C4-2B (cell line): ENCODE results near the gene TAB3.
A peak's percentile ranks its signal among the peaks of the same experiment; 100 is the strongest.

Experiments used
- H3K27ac ChIP-seq: fragments of 450-650 bp; 2 replicates; pipeline ENCODE4 v1.5.1; 2017
- ZFX ChIP-seq: fragments of 450-650 bp; IDR thresholded peaks from 2 replicates; pipeline ENCODE4 v1.6.1; 2017
- TF ChIP-seq, protein P1 (sequence below): fragments of 450-650 bp; conservative IDR thresholded peaks from 2 replicates; pipeline ENCODE4 v1.5.1; 2017; ENCODE audit warnings: mild to moderate bottlenecking

TAB3 gene

DNA sequence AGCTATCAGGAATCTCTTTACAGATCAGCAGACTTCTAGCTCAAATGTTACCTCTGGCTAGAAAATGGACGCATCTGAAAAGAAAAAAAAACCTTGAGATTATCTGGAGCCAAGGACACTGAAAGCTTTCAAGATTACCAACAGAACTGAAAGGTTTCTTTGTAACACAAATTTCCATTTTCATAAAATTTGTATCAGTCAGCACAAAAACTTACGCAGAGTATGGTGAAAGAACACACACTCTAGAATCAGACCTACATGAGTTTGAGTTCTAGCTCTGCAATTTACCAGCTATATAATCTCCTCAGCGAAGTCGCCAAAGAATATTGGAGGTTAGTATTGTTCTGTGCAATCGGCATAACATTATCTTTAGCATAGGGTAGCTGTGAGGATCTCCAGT is 1.8 kb downstream of the TAB3 start:
- H3K27ac ChIP-seq: no peak overlapping the region
- TF ChIP-seq, protein P1, sequence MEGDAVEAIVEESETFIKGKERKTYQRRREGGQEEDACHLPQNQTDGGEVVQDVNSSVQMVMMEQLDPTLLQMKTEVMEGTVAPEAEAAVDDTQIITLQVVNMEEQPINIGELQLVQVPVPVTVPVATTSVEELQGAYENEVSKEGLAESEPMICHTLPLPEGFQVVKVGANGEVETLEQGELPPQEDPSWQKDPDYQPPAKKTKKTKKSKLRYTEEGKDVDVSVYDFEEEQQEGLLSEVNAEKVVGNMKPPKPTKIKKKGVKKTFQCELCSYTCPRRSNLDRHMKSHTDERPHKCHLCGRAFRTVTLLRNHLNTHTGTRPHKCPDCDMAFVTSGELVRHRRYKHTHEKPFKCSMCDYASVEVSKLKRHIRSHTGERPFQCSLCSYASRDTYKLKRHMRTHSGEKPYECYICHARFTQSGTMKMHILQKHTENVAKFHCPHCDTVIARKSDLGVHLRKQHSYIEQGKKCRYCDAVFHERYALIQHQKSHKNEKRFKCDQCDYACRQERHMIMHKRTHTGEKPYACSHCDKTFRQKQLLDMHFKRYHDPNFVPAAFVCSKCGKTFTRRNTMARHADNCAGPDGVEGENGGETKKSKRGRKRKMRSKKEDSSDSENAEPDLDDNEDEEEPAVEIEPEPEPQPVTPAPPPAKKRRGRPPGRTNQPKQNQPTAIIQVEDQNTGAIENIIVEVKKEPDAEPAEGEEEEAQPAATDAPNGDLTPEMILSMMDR: no peak

GRCh38 chrX:30885136-30885535 is 3.9 kb downstream of the TAB3 start:
- TF ChIP-seq, protein P1: no peak
- TF ChIP-seq ZFX: no peak
- H3K27ac ChIP-seq: peak overlapping the region; percentile 41; the same call in 1 of the 2 replicates

DNA sequence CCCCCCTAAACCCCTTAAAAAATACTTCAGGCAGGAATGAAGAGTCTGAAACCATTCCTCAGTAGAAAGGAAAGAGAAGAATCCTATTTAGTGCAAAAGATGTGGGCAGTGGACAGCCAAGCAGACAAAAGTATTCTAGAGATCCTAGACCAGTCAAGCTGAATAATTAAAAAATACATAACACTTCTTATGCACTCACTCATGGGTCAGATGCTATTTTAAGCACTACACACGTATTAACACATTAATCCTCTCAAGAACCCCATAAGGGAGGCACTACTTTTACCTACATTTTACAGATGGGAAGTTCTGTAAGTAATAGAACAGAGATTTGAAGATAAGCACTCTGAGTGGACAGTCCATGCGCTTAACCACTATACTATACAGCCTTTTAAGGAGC is 5.9 kb downstream of the TAB3 start:
- TF ChIP-seq, protein P1: no peak
- TF ChIP-seq ZFX: no peak
- no peak overlapping the region for H3K27ac ChIP-seq

- TF ChIP-seq ZFX: no peak
- TF ChIP-seq, protein P1: no peak
- no peak overlapping the region for H3K27ac ChIP-seq
Observed at GRCh38 chrX:30881797-30882196, 7.3 kb downstream of the TAB3 start.

- no peak overlapping the region for H3K27ac ChIP-seq
- TF ChIP-seq, protein P1: no peak
- no peak for TF ChIP-seq ZFX
Observed at GRCh38 chrX:30881390-30881789, 7.7 kb downstream of the TAB3 start.

DNA sequence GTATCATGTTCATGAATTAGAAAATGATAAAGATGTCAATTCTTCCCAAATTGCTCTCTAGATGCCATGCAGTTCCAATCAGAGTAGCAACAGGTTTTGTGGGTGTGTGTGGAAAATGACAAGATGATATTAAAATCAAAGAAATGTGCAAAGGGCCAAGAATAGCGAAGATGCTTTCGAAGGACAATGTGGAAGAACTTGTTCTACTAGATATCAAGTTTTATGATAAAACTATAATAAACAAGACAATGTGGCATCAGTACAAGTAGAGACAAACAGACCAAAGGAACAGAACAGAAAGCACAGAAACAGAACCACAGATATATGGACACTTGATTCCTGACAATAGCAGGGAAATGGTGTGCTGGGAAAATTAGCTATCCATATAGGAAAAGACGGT is 9.0 kb downstream of the TAB3 start:
- TF ChIP-seq ZFX: no peak
- TF ChIP-seq, protein P1: no peak
- H3K27ac ChIP-seq: no peak overlapping the region

- H3K27ac ChIP-seq: no peak overlapping the region
- TF ChIP-seq, protein P1: no peak
- no peak for TF ChIP-seq ZFX
Observed at GRCh38 chrX:30876367-30876766, 12.7 kb downstream of the TAB3 start.
